C4-2B (cell line): ENCODE results near the gene FSTL1.

ENCODE experiments used
- CTCF ChIP-seq: fragments of 450-650 bp; conservative IDR thresholded peaks from 2 replicates; pipeline ENCODE4 v1.5.1; 2017; ENCODE audit warnings: mild to moderate bottlenecking
- ZFX ChIP-seq: fragments of 450-650 bp; IDR thresholded peaks from 2 replicates; pipeline ENCODE4 v1.6.1; 2017

- TF ChIP-seq CTCF (no peak), ZFX (no peak)
Measured at GRCh38 chr3:120421926-120422325, 28.9 kb downstream of the FSTL1 start.
